ENCODE measurements around the gene CACNA1D.
A peak's percentile ranks its signal among the peaks of the same experiment; 100 is the strongest.

Gene CACNA1D

GRCh38 chr3:53812434-53812833 lies 318.0 kb downstream of the CACNA1D start:
- DNase-seq = peak; percentile 39

GRCh38 chr3:53813229-53813628 lies 318.8 kb downstream of the CACNA1D start:
- peak; percentile 26 for DNase-seq

- DNase-seq = no peak
These were observed 319.5 kb downstream of the CACNA1D start for GRCh38 chr3:53813876-53814275.

GRCh38 chr3:53815067-53815466 lies 320.7 kb downstream of the CACNA1D start:
- peak; percentile 30 for DNase-seq

GRCh38 chr3:53815651-53816050 lies 321.2 kb downstream of the CACNA1D start:
- DNase-seq = peak; percentile 22

GRCh38 chr3:53816425-53816824 lies 322.0 kb downstream of the CACNA1D start:
- no peak for DNase-seq

- peak; percentile 31 for DNase-seq
These were observed 322.8 kb downstream of the CACNA1D start for GRCh38 chr3:53817211-53817610.

GRCh38 chr3:53817809-53818208 lies 323.4 kb downstream of the CACNA1D start:
- no peak for DNase-seq

- DNase-seq = peak; percentile 21
These were observed 324.1 kb downstream of the CACNA1D start for GRCh38 chr3:53818221-53819162.

- DNase-seq = peak; percentile 9
These were observed 324.9 kb downstream of the CACNA1D start for GRCh38 chr3:53819163-53819868.

GRCh38 chr3:53820084-53820483 lies 325.7 kb downstream of the CACNA1D start:
- DNase-seq = no peak

GRCh38 chr3:53820756-53821580 lies 326.6 kb downstream of the CACNA1D start:
- DNase-seq = peak; percentile 58

- DNase-seq = peak; percentile 37
These were observed 327.3 kb downstream of the CACNA1D start for GRCh38 chr3:53821631-53822121.

- peak; percentile 16 for DNase-seq
These were observed 327.9 kb downstream of the CACNA1D start for GRCh38 chr3:53822331-53822741.

GRCh38 chr3:53823026-53823955 lies 328.9 kb downstream of the CACNA1D start:
- peak; percentile 16 for DNase-seq

GRCh38 chr3:53823956-53824657 lies 329.7 kb downstream of the CACNA1D start:
- DNase-seq = peak; percentile 22

- peak; percentile 13 for DNase-seq
These were observed 330.4 kb downstream of the CACNA1D start for GRCh38 chr3:53824795-53825194.

- DNase-seq = no peak
These were observed 331.6 kb downstream of the CACNA1D start for GRCh38 chr3:53826048-53826447.

- DNase-seq = no peak
These were observed 334.2 kb downstream of the CACNA1D start for GRCh38 chr3:53828581-53828980.

- DNase-seq = no peak
These were observed 335.2 kb downstream of the CACNA1D start for GRCh38 chr3:53829605-53830004.

- DNase-seq = no peak
These were observed 336.5 kb downstream of the CACNA1D start for GRCh38 chr3:53830944-53831343.
